ENCODE data around the gene HNRNPUL1.
"Not testable (repeated sequence)": the region's sequence is repeated elsewhere in the genome, so short reads cannot be mapped to it uniquely, and the experiment has no call there.

The HNRNPUL1 gene

GRCh38 chr19:41327576-41328156, 63.5 kb downstream of the HNRNPUL1 start:
- DNase-seq: peak; percentile 66

DNA sequence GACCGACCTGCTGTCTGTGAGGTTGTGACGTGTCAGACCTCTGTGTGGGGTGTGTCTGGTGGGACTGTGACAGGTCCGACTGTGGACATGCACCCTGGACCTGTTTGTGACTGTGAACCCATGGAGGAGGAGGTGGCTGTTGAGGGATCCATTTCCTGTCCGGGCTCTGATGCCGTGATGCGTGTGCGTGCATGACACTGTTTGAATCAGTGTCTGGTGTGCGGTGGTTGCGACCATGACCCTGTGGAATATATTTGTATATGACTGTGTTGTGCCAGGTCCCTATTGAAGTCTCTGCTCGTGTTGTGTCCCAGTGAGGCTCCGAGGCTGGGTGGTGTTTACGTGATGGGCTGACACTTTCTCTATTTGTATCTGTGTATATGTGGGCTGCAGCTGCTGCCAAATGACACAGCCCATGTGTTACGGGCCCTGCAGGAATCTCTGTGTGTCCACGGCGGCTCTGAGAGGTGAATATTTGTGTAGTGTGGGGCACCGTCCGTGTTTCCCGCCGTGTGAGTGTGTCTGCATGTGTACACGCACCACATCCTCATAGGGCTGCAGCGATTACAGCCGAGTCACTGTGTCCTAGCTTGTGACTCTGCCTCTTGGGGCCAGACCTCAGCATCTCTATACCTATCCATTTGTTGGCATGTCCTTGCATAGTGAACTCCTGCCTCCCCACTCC, 64.1 kb downstream of the HNRNPUL1 start:
- no peak for DNase-seq

- DNase-seq: no peak
These were observed 64.7 kb downstream of the HNRNPUL1 start for GRCh38 chr19:41328842-41329225.

DNA sequence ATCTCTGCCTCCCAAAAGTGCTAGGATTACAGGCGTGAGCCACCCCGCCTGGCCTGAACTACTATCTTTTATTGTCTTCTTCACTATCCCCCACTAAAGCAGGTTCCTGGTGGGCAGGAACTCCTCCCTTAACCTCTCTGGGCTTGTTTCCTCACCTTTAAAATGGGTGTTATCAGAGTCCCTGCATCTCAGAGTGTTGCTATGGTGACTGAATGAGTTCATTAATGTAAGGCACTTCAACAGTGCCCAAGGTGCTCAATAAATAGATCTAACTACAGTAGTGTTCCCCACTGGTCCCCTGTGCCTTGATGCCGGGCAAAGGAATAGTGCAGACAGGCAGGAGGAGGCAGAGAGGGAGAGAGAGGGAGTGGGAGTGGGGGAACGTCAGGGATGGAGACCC, 66.3 kb downstream of the HNRNPUL1 start:
- DNase-seq: no peak

- DNase-seq: no peak
These were observed 66.9 kb downstream of the HNRNPUL1 start for GRCh38 chr19:41330946-41331678.

DNA sequence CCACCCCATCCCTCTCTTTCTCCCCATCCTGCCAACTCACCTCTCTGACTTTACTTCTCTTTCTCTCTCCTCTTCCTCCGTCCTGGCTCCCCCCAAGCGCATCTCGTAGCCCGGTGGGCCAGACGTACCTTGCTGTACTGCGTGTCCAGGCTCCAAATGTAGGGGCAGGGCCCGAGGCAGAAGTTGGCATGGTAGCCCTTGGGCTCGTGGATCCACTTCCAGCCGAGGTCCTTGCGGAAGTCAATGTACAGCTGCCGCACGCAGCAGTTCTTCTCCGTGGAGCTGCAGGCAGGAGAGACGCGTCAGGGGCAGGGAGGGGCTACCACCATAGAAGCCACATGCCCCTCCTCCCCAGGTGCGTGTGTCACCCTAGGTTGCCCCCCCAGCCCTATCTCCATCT, 67.8 kb downstream of the HNRNPUL1 start:
- DNase-seq: no peak

DNA sequence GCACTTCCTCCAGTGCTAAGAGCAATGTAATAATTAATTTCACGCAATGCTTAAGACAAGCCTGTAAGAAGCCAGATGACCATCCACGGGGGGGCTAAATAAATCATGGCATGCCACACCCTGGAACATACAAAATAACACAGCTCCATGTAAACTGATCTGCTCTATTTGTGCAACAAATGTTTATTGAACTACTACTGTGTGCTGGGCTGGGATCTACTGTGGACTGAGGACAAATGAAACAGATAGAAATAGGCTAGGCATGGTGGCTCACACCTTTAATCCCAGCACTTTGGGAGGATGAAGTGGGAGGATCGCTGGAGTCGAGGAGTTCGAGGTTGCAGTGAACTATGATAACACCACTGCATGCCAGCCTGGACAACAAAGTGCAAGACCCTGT, 68.3 kb downstream of the HNRNPUL1 start:
- no peak for DNase-seq

GRCh38 chr19:41334793-41335192, 70.6 kb downstream of the HNRNPUL1 start:
- DNase-seq: no peak

DNA sequence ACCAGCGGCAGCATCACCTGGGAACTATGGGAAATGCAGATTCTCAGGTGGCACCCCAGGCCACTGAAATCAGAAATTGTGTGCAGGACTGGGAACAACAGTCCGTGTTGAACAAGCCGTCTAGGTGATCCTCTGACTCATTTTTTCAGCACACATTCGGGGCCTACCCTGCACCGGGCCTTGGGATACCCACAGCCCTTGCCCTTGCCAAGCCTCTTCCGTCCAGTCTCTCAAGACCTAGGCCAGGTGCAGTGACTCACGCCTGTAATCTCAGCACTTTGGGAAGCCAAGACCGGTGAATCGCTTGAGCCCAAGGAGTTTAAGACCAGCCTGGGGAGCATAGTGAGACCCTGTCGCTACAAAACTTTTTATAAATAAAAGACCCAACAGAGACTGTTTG, 71.3 kb downstream of the HNRNPUL1 start:
- no peak for DNase-seq

GRCh38 chr19:41339936-41340335, 75.8 kb downstream of the HNRNPUL1 start:
- no peak for DNase-seq

DNA sequence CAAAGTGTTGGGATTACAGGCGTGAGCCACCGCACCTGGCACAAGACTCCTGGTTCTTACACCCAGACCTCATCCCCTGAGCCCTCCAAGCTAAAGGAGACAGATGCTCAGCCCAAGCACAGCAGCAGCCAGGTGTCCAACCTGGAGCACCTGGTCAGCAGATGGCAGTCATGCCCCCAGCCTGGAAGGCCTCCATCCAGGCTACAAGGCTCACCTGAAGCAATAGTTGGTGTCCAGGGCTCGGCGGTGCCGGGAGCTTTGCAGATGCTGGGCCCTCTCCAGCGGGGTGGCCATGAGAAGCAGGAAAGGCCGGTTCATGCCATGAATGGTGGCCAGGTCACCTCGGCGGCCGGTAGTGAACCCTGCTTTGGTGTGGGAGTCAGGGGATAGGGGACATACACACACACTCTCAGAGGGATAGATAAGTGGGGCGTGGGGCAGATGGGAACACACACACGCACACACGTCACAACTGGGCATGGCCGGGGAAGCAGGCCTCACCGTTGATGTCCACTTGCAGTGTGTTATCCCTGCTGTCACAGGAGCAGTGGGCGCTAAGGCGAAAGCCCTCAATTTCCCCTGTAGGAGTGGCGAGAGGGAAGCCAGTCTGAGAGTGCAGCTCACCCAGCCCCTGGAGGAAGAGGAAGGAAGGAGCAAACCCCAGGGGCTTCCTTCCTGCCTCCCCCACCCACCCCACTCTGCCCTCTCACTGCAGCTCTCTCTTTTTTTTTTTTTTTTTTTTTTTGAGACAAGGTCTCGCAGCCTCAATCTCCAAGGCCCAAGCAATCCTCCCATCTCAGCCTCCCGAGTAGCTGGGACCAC, 77.7 kb downstream of the HNRNPUL1 start:
- DNase-seq: no peak

DNA sequence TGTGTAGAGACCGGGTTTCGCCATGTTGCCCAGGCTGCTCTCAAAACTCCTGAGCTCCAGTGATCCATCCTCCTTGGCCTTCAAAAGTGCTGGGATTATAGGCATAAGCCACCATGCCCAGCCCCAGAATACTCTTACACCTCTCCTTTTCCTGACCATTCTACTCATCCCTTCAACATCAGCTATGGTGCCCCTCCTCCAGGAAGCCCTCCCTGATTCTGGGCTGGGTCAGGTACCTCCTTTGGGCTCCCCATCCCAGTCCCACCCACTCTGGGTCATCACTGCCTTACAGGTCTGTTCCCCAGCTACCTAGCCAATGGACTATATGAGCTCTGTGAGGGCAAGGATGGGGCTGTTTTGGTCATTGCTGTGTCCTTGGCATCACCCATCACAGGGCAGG, 80.0 kb downstream of the HNRNPUL1 start:
- no peak for DNase-seq

DNA sequence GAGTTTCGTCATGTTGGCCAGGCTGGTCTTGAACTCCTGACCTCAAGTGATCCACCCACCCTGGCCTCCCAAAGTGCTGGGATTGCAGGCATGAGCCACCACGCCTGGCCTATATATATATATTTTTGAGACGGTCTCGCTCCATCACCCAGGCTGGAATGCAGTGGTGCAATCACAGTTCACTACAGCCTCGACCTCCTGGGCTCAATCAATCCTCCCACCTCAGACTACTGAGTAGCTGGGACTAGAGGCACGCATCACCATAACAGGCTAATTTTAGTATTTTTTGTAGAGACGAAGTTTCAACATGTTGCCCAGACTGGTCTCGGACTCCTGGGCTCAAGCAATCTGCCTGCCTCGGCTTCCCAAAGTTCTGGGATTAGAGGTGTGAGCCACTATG, 82.7 kb downstream of the HNRNPUL1 start:
- DNase-seq: not testable (repeated sequence)

DNA sequence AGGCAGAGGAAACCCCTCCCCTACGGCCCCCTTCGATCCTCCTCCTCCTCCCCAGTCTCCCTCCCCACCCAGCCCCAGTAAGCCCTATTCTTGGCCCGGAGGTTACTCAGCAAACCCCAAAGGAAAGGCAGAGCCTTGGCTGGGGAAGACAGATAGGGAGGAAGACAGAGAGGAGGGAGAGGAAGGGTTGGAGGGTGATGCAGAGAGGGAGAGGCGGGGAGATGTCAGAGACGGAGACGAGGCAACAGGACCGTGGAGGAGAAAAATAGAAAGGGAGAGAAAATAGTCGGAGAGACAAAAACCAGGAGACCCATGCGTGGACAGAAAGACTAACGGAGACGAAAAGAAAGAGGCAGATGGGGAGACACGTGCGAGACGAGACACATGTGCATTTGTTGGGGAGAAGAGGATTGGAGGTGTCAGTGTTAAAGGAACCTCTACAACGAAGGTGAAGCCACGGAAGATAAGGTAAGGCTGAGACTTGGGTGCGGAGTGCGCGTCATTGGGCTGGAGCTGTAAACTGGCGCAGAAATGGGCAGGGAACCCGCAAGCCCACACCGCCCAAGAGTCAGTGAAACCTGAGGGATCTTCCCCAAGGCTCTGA, 86.7 kb downstream of the HNRNPUL1 start:
- DNase-seq: no peak

DNA sequence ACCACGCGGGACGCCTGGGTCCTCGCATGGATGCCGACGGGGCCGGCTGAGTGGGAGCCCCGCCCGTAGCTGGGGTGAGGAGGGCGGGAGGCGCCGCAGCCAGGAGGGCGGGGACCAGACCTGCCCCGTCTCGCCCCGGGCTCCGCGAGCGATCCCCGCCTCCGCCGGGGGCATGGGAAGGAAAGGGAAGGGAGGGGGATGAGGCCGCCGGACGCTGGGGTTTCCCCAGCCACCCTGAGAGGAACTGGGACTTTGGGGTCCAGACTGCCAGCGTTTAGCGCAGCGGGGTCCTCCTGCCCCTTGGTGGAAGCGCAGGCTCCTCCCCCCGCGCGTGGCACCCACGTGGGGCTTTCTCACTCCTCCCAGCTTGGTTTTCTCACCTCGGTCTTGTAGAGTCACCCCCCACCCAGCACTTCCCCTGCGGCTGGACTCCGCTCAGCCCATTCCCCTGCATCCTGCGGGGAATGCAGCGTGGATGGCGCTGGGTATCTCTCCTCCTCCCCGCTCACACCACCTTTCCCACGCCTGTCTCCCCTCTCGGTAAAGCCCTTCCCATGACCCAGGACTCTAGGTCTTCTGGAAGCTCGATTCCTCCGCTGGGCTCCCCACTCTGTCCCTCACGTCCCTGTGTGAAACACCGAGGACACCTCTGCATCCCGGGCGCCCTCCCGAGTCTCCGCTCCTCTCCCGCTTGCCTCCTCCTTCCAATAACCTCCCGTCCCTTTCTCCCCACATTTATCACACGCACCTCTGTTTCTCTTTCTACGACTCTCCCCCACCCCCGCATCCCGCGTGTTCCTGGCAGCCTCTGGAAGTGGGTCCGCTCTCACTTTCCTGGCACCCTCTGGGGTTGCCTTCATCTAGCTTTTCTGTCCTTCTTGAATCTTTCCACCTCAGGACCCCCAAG, 87.4 kb downstream of the HNRNPUL1 start:
- peak; percentile 77 for DNase-seq

DNA sequence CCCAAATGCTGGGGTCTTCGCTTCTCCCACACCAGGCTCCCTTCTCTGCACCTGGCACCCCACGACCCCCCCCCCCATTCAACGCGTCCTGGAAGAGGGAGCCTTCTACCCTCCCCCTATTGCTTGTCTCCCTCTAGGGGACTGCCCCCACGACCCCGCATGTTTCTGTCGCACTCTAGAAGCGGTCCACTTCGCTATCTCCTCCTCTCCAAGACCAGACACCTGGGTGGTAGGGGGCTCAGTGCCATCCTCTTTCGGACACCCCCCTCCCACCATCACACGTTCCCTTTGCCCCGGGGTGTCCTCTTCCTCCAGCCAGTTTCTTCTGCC, 88.1 kb downstream of the HNRNPUL1 start:
- DNase-seq: no peak

DNA sequence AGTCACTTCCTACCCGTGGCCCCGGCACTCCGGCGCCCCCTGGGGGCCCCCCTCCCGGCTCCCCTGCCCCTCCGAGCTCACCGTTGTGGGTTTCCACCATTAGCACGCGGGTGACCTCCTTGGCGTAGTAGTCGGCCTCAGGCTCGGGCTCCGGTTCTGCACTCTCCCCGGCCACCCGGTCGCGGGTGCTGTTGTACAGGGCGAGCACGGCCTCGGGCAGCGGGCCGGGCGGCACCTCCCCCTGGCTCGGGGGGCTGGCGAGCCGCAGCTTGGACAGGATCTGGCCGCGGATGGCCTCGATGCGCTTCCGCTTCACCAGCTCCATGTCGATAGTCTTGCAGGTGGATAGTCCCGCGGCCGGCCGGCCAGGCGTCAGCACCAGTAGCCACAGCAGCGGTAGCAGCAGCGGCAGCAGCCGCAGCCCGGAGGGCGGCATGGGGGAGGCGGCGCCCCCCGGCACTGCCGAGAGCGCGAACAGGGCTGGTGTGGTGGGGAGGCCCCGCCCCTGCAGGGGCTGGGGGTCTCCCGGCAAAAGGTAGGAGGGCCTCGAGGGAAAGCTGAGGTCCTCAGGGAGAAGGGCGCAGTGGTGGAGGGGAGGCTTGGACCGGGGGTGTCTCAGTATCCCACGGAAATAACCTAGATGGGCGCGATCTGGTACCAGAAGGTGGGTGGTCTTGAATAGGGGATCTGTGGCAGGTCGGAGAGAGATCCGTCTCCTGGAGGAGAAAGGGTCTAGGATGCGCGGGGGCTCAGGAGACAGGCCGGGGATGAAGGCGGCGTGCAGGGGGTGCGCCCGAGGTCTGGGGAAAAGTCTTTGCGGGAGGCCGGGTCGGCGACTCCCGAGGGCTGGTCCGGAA, 88.7 kb downstream of the HNRNPUL1 start:
- DNase-seq: peak; percentile 60

GRCh38 chr19:41353466-41354342, 89.5 kb downstream of the HNRNPUL1 start, which contains the start of gene TGFB1:
TGFB1 (minus strand) TSS chr19:41353922; CDS start chr19:41353044, 878 bp downstream.
- peak; percentile 92 for DNase-seq

DNA sequence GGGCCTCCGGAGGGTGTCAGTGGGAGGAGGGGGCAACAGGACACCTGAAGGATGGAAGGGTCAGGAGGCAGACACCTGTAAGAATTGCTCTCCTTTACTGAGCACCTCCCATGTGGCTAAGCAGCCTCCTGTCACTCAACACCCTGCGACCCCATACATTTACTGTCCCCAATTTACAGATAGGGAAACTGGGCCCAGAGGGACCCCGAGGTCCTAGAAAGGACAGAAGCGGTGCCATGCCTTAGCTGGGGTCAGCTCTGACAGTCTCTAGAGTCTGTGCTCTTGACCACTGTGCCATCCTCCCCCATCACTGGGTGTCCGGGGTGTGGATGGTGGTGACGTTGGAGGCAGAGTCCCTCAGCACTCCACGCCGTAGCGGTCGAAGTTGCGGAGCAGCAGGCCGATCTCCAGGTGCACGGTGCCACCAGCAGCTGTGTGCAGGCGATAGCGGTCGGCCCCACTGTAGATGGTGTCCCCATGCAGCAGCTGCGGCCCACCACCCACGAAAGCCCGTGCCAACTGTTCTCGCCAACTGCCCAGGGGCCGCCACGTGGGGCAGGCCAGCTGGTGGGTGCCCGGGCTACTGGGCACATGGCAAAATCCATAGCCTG, 90.3 kb downstream of the HNRNPUL1 start:
- no peak for DNase-seq

Measured in effector CD8-positive, alpha-beta T cell (primary cell).